ENCODE measurements around the gene APBA2.

Gene APBA2

DNA sequence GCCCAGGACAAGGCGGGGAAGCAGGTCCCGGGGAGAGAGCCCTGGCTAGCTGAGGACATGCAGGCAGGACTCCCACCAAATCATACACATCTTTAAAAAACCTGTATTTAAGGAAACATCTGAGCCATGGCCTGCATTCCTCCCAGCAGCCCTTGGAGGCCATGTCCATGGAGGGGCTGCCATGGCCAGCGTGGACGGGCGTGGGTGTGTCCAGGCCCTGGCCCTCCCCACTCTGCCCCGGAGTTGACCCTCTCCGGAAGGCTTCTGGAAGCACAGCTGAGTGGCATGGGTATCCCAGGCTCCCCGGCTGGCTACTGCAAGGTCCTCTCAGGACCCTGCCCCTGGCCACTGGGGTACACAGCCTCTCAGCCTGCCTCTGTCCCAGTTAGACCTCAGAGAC lies 234.1 kb downstream of the APBA2 start:
- Histone ChIP-seq H3K27ac (ENCODE audit: poor library complexity, severe bottlenecking) (no peak overlapping the region), H3K4me1 (ENCODE audit: insufficient read depth, poor library complexity, severe bottlenecking) (no peaks in the 10 kb centered on the region), H3K36me3 (ENCODE audit: low read depth) (no peaks in the 10 kb centered on the region), H3K27me3 (ENCODE audit: insufficient read depth, poor library complexity, severe bottlenecking) (no peaks in the 10 kb centered on the region), H3K4me3 (ENCODE audit: severe bottlenecking) (no peak overlapping the region), H3K9me3 (ENCODE audit: severe bottlenecking) (no peaks in the 10 kb centered on the region)
- TF ChIP-seq, protein P1, sequence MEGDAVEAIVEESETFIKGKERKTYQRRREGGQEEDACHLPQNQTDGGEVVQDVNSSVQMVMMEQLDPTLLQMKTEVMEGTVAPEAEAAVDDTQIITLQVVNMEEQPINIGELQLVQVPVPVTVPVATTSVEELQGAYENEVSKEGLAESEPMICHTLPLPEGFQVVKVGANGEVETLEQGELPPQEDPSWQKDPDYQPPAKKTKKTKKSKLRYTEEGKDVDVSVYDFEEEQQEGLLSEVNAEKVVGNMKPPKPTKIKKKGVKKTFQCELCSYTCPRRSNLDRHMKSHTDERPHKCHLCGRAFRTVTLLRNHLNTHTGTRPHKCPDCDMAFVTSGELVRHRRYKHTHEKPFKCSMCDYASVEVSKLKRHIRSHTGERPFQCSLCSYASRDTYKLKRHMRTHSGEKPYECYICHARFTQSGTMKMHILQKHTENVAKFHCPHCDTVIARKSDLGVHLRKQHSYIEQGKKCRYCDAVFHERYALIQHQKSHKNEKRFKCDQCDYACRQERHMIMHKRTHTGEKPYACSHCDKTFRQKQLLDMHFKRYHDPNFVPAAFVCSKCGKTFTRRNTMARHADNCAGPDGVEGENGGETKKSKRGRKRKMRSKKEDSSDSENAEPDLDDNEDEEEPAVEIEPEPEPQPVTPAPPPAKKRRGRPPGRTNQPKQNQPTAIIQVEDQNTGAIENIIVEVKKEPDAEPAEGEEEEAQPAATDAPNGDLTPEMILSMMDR (IDR thresholded peaks at IDR 0.05; ENCODE audit: poor library complexity, severe bottlenecking) = no peak
- DNase-seq (ENCODE audit: low spot score) (no peak), ATAC-seq (ENCODE audit: low read depth) (no peak)

DNA sequence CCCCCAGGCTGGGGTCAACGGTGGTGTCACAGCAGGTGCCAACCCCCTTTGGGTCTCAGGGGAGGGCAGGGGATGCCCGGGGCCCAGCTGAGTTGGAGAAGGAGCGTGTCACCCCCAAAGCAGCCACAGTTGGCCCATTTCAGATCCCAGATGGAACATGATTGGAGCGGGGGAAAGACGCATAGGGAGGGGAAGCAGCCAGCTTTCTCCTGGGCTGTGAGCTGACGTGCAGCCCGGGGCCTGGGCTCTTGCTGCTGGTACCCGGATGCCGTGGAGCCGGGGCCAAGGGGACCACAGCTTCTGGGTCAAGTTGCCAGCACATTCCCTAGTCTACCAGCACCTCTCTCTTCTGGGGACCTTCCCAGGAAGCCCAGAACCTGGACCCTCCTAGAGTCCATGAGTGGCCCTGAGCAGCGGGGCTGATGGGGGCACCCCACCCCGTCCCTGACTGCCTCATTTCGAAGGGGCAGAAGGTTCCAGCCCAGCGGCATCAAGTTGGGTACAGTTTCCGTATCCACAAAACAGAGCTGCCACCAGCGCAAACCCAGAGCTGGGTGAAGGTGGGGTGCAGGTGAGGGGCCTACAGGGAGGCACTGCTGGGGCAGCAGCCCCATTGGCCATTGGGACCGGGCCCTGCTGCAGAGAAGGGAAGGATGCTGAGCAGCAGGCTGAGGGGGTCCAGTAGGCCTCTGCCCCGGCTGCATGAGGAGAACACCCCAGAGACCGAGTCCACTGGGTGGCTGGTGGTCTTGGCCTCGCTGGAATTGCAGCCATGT lies 235.0 kb downstream of the APBA2 start:
- Histone ChIP-seq H3K4me3 (ENCODE audit: severe bottlenecking) (no peak overlapping the region), H3K27ac (ENCODE audit: poor library complexity, severe bottlenecking) (no peak overlapping the region), H3K9me3 (ENCODE audit: severe bottlenecking) (no peaks in the 10 kb centered on the region), H3K4me1 (ENCODE audit: insufficient read depth, poor library complexity, severe bottlenecking) (no peaks in the 10 kb centered on the region), H3K27me3 (ENCODE audit: insufficient read depth, poor library complexity, severe bottlenecking) (no peaks in the 10 kb centered on the region), H3K36me3 (ENCODE audit: low read depth) (no peaks in the 10 kb centered on the region)
- TF ChIP-seq, protein P1 (IDR thresholded peaks at IDR 0.05; ENCODE audit: poor library complexity, severe bottlenecking) = no peak
- DNase-seq (ENCODE audit: low spot score) = no peak
- no peak for ATAC-seq (ENCODE audit: low read depth)

DNA sequence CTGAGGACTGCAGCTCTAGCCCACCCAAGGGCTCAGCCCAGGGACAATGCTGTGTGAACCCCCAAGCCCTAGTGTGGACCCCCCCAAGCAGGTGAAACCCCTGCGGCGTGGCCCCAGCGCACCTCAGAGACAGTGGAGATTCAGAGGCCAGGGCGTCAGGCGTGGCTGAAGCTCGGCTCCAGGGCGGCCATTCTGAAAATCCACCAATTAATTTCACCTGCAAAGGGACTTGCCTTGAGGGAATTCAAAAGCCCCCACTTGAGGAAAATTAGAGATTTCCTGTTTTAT lies 235.5 kb downstream of the APBA2 start:
- no peak for ATAC-seq (ENCODE audit: low read depth)
- Histone ChIP-seq H3K9me3 (ENCODE audit: severe bottlenecking) (no peaks in the 10 kb centered on the region), H3K27ac (ENCODE audit: poor library complexity, severe bottlenecking) (no peak overlapping the region), H3K4me3 (ENCODE audit: severe bottlenecking) (no peak overlapping the region), H3K27me3 (ENCODE audit: insufficient read depth, poor library complexity, severe bottlenecking) (no peaks in the 10 kb centered on the region), H3K4me1 (ENCODE audit: insufficient read depth, poor library complexity, severe bottlenecking) (no peaks in the 10 kb centered on the region), H3K36me3 (ENCODE audit: low read depth) (no peaks in the 10 kb centered on the region)
- TF ChIP-seq, protein P1 (IDR thresholded peaks at IDR 0.05; ENCODE audit: poor library complexity, severe bottlenecking) = no peak
- DNase-seq (ENCODE audit: low spot score) = no peak

DNA sequence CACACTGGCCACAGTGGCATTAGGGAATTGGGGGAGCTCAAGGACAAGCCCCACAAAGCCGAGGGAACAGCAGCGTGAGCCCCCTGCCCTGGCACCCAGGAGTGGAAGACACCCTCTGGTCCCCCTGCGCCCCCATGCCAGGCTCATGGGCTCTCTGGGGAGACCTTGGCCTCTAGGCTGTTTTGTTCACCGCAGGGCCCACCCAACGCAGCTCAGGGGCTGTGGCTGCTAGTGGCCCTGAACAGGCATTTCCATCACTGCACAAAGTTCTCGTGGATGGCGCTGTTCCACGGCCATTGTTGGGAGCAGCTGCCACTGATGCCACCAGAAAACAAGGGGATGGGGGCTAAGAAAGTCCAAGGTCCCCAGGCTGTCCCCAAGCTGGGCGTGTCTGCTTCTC lies 236.1 kb downstream of the APBA2 start:
- no peaks in the 10 kb centered on the region for H3K4me1 ChIP-seq (ENCODE audit: insufficient read depth, poor library complexity, severe bottlenecking)
- no peaks in the 10 kb centered on the region for H3K36me3 ChIP-seq (ENCODE audit: low read depth)
- H3K27ac ChIP-seq (ENCODE audit: poor library complexity, severe bottlenecking) = no peak overlapping the region
- H3K4me3 ChIP-seq (ENCODE audit: severe bottlenecking) = no peak overlapping the region
- no peaks in the 10 kb centered on the region for H3K9me3 ChIP-seq (ENCODE audit: severe bottlenecking)
- no peak for DNase-seq (ENCODE audit: low spot score)
- ATAC-seq (ENCODE audit: low read depth) = no peak
- TF ChIP-seq, protein P1 (IDR thresholded peaks at IDR 0.05; ENCODE audit: poor library complexity, severe bottlenecking) = no peak
- H3K27me3 ChIP-seq (ENCODE audit: insufficient read depth, poor library complexity, severe bottlenecking) = no peaks in the 10 kb centered on the region

DNA sequence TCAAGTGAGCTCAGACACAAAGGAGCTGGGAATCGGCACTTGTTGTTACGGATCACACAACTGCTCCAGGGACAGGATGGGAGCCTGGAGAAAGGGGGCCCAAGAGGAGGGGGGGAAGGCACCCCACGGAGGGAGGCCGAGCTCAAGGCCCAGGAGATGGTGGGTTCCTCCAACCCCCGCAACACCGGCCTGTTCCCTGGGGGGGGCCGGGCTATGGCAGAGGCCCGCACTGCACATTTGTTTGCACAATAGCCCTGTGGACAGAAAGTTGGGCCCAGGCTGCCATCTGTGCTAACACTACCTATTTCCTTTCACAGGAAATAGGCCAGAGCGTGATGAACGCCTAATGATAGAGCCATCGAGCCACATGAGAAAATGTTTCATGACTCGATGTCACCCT lies 236.7 kb downstream of the APBA2 start:
- H3K9me3 ChIP-seq (ENCODE audit: severe bottlenecking) = no peaks in the 10 kb centered on the region
- TF ChIP-seq, protein P1 (IDR thresholded peaks at IDR 0.05; ENCODE audit: poor library complexity, severe bottlenecking) = no peak
- H3K27ac ChIP-seq (ENCODE audit: poor library complexity, severe bottlenecking) = no peak overlapping the region
- H3K4me1 ChIP-seq (ENCODE audit: insufficient read depth, poor library complexity, severe bottlenecking) = no peaks in the 10 kb centered on the region
- no peak for DNase-seq (ENCODE audit: low spot score)
- no peaks in the 10 kb centered on the region for H3K36me3 ChIP-seq (ENCODE audit: low read depth)
- no peak overlapping the region for H3K4me3 ChIP-seq (ENCODE audit: severe bottlenecking)
- ATAC-seq (ENCODE audit: low read depth) = no peak
- no peaks in the 10 kb centered on the region for H3K27me3 ChIP-seq (ENCODE audit: insufficient read depth, poor library complexity, severe bottlenecking)
